ENCODE data around the gene IGF1R. TPM values are rescaled to one million over a fixed set of nuclear protein-coding genes. Genes with fewer than 3 reads are reported as not detected.

IGF1R gene
- total RNA-seq, 1 experiment from 2014 or later = 16.3 TPM

GRCh38 chr15:98738689-98739401 lies 90.5 kb downstream of the IGF1R start:
- Histone ChIP-seq H3K4me1 (ENCODE audit: control insufficient read depth in 1 of 2, insufficient read depth in 2 of 2, low read length in 2 of 2) (no peaks in the 10 kb centered on the region; a peak in 1 of 4 replicates), H3K27ac (ENCODE audit: low read depth, low read length) (no peak overlapping the region), H4K20me1 (ENCODE audit: insufficient read depth) (no peaks in the 10 kb centered on the region), H3K79me2 (ENCODE audit: insufficient read depth, low read length) (no peaks in the 10 kb centered on the region), H3K27me3 (ENCODE audit: insufficient read depth, low read length) (no peaks in the 10 kb centered on the region), H3K9me2 (ENCODE audit: insufficient read depth) (no peaks in the 10 kb centered on the region), H3K9me3 (ENCODE audit: control insufficient read depth in 1 of 2, insufficient read depth in 1 of 2, low read depth in 1 of 2, low read length in 2 of 2) (no peaks in the 10 kb centered on the region), H3K4me3 (replicated peaks in 1 of 2; ENCODE audit: low read depth in 1 of 2, low read length in 2 of 2) (no peak overlapping the region), H3K9ac (ENCODE audit: low read length) (no peak overlapping the region), H3K4me2 (ENCODE audit: low read length) (no peak overlapping the region), H2AFZ (ENCODE audit: low read depth, low read length, poor library complexity, severe bottlenecking) (no peak overlapping the region), H3K36me3 (ENCODE audit: control insufficient read depth in 1 of 2, insufficient read depth in 2 of 2, low read length in 2 of 2) (no peaks in the 10 kb centered on the region)
- no peak for ATAC-seq
- TF ChIP-seq FOSL1 (IDR thresholded peaks at IDR 0.05; ENCODE audit: low read depth) (no peak), YY1 (IDR thresholded peaks at IDR 0.05; ENCODE audit: extremely low read depth, insufficient replicate concordance, low read depth, low read length) (no peak), POLR2AphosphoS5 (IDR thresholded peaks at IDR 0.05; ENCODE audit: low read depth, low read length) (no peak), ZFX (IDR thresholded peaks at IDR 0.05) (no peak), CBX3 (IDR thresholded peaks at IDR 0.05; ENCODE audit: low read depth) (no peak), RAD21 (IDR thresholded peaks at IDR 0.05; ENCODE audit: low read depth) (no peak), EZH2phosphoT487 (IDR thresholded peaks at IDR 0.05; ENCODE audit: borderline replicate concordance) (no peak)
- TF ChIP-seq, protein P1, sequence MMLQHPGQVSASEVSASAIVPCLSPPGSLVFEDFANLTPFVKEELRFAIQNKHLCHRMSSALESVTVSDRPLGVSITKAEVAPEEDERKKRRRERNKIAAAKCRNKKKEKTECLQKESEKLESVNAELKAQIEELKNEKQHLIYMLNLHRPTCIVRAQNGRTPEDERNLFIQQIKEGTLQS (IDR thresholded peaks at IDR 0.05) = no peak
- intact Hi-C loops (cut with micrococcal nuclease) = no loop called here
- ChIA-PET POLR2A (no interaction called here), RAD21 (ENCODE audit: low non-redundant PET in 1 of 2, low total read pairs in 2 of 2, uncharacterized antibody in 2 of 2, unreplicated experiment in 2 of 2) (no interaction called here), CTCF (no interaction called here)
- DNase-seq (ENCODE audit: low read depth, low spot score) = no peak
- no TSS peak for BruUV-seq (replicated peaks)

- RAD21 ChIA-PET (ENCODE audit: low non-redundant PET in 1 of 2, low total read pairs in 2 of 2, uncharacterized antibody in 2 of 2, unreplicated experiment in 2 of 2) = no interaction called here
- Histone ChIP-seq H3K9me2 (ENCODE audit: insufficient read depth) (no peaks in the 10 kb centered on the region), H2AFZ (ENCODE audit: low read depth, low read length, poor library complexity, severe bottlenecking) (no peak overlapping the region), H3K9ac (ENCODE audit: low read length) (no peak overlapping the region), H3K9me3 (ENCODE audit: control insufficient read depth in 1 of 2, insufficient read depth in 1 of 2, low read depth in 1 of 2, low read length in 2 of 2) (no peaks in the 10 kb centered on the region), H3K4me1 (ENCODE audit: control insufficient read depth in 1 of 2, insufficient read depth in 2 of 2, low read length in 2 of 2) (peaks cover 2 to 5% of the 10 kb centered on the region in 2 experiments; a peak in 3 of 4 replicates), H3K27ac (ENCODE audit: low read depth, low read length) (no peak overlapping the region), H3K79me2 (ENCODE audit: insufficient read depth, low read length) (no peaks in the 10 kb centered on the region), H3K4me3 (replicated peaks in 1 of 2; ENCODE audit: low read depth in 1 of 2, low read length in 2 of 2) (no peak overlapping the region), H4K20me1 (ENCODE audit: insufficient read depth) (no peaks in the 10 kb centered on the region), H3K4me2 (ENCODE audit: low read length) (no peak overlapping the region), H3K27me3 (ENCODE audit: insufficient read depth, low read length) (no peaks in the 10 kb centered on the region), H3K36me3 (ENCODE audit: control insufficient read depth in 1 of 2, insufficient read depth in 2 of 2, low read length in 2 of 2) (no peaks in the 10 kb centered on the region)
- no peak for DNase-seq (ENCODE audit: low read depth, low spot score)
- ATAC-seq = no peak
- CTCF ChIA-PET = no interaction called here
- BruUV-seq (replicated peaks) = no TSS peak
- POLR2A ChIA-PET = no interaction called here
- intact Hi-C loops (cut with micrococcal nuclease) = no loop called here
- TF ChIP-seq SP1 (IDR thresholded peaks at IDR 0.05; ENCODE audit: low read depth) (no peak), MAX (IDR thresholded peaks at IDR 0.05) (no peak), ZFX (IDR thresholded peaks at IDR 0.05) (no peak), ZNF274 (IDR thresholded peaks at IDR 0.05; ENCODE audit: low read depth, low read length) (no peak), EZH2phosphoT487 (IDR thresholded peaks at IDR 0.05; ENCODE audit: borderline replicate concordance) (no peak), CEBPB (IDR thresholded peaks at IDR 0.05; ENCODE audit: low read depth) (no peak), POLR2A (IDR thresholded peaks at IDR 0.05; ENCODE audit: borderline replicate concordance, extremely low read depth, insufficient read depth, insufficient read length) (no peak), SIN3A (IDR thresholded peaks at IDR 0.05; ENCODE audit: low read depth) (no peak), CTCF (IDR thresholded peaks at IDR 0.05 in 2 of 3, conservative IDR thresholded peaks at IDR 0.05 in 1 of 3; ENCODE audit: borderline replicate concordance in 1 of 3, insufficient read depth in 1 of 3, low read depth in 2 of 3, low read length in 2 of 3) (no peak), JUND (IDR thresholded peaks at IDR 0.05) (no peak), TCF7L2 (IDR thresholded peaks at IDR 0.05; ENCODE audit: borderline replicate concordance, extremely low read depth, insufficient read depth, insufficient read length) (no peak), SRF (IDR thresholded peaks at IDR 0.05; ENCODE audit: low read depth) (no peak)
- TF ChIP-seq, protein P1 (IDR thresholded peaks at IDR 0.05) = no peak
Measured at GRCh38 chr15:98740295-98740694, 92.0 kb downstream of the IGF1R start.
